Thyroid gland (tissue), 4 donors: ENCODE results near the gene CCDC158. TPM values are rescaled to one million over a fixed set of nuclear protein-coding genes. Genes with fewer than 3 reads are reported as not detected.

ENCODE experiments used
- DNase-seq, 2 donors: peaks; one replicate each; pipeline ENCODE4 v3.0.0-alpha.2; 2019
- H3K27ac ChIP-seq, 3 donors: fragments of 200-600 bp; sonication (generic); 1 replicate in 2 of 3; 2 replicates in 1 of 3; pipeline ENCODE4 v1.5.1; 2016 to 2019; ENCODE audit warnings: mild to moderate bottlenecking in 1 of 3, moderate library complexity in 1 of 3
- H3K27me3 ChIP-seq: fragments of 200-600 bp; sonication (generic); one replicate; pipeline ENCODE4 v1.5.1; 2019
- H3K36me3 ChIP-seq, 2 donors: fragments of 200-600 bp; sonication (generic); one replicate each; pipeline ENCODE4 v1.5.1; 2016 to 2019
- H3K4me1 ChIP-seq, 2 donors: fragments of 200-600 bp; sonication (generic); one replicate each; pipeline ENCODE4 v1.5.1; 2017 to 2019
- H3K4me3 ChIP-seq, 3 donors: fragments of 200-600 bp; sonication (generic); replicated peaks in 1 of 3; 1 replicate in 2 of 3; 2 replicates in 1 of 3; pipeline ENCODE4 v1.5.1; 2016; ENCODE audit warnings: mild to moderate bottlenecking in 1 of 3
- H3K9me3 ChIP-seq: fragments of 200-600 bp; sonication (generic); one replicate; pipeline ENCODE4 v1.5.1; 2017
- CTCF ChIP-seq, 6 experiments: fragments of 200-600 bp in 3 of 6; fragments of 450-650 bp in 3 of 6; sonication (generic) in 3 of 6; IDR thresholded peaks; one replicate each; pipeline ENCODE4 v1.5.1; 2016 to 2019; ENCODE audit warnings: antibody characterized with exemption in 6 of 6, mild to moderate bottlenecking in 2 of 6, inconsistent platforms in 1 of 6, moderate library complexity in 1 of 6
- POLR2A ChIP-seq, 2 donors: fragments of 450-650 bp; IDR thresholded peaks; one replicate each; pipeline ENCODE4 v1.6.1; 2017; ENCODE audit warnings: antibody characterized with exemption in 2 of 2, mild to moderate bottlenecking in 2 of 2, moderate library complexity in 1 of 2
- WGBS, 2 donors: methylation state at CpG; one replicate each; pipeline ENCODE4 v1.1.5; 2017; 5-methylcytosine and 5-hydroxymethylcytosine counted together
- intact Hi-C: fragments of 100-400 bp; cut with DNase I; formaldehyde crosslinking; loops from one replicate; pipeline ENCODE4 v1.15.1; 2023
- total RNA-seq, 4 donors: library from RNA; depleted of rRNA; stranded (reverse); fragments of >200 nt; gene quantifications; one replicate each; pipeline ENCODE4 v1.2.3, GENCODE V29; 2016

CCDC158 gene
- total RNA-seq, 4 donors from 2014 or later, result 2.0 to 5.8 (median 3.5) TPM

GRCh38 chr4:76386566-76387305 lies 34.2 kb downstream of the CCDC158 start:
- 66 to 77% methylated on average over 5 to 6 of the region's 6 CpGs for WGBS, 2 donors
- intact Hi-C loops, result no loop called here
- Histone ChIP-seq H3K27ac (no peak overlapping the region), H3K4me1 (no peaks in the 10 kb centered on the region), H3K36me3 (no peaks in the 10 kb centered on the region), H3K9me3 (no peaks in the 10 kb centered on the region), H3K27me3 (no peaks in the 10 kb centered on the region), H3K4me3 (no peak overlapping the region)
- DNase-seq, result no peak
- TF ChIP-seq CTCF (IDR thresholded peaks at IDR 0.05) (no peak), POLR2A (IDR thresholded peaks at IDR 0.05) (no peak)

GRCh38 chr4:76385974-76386373 lies 35.0 kb downstream of the CCDC158 start:
- H3K9me3 ChIP-seq, result no peaks in the 10 kb centered on the region

DNA sequence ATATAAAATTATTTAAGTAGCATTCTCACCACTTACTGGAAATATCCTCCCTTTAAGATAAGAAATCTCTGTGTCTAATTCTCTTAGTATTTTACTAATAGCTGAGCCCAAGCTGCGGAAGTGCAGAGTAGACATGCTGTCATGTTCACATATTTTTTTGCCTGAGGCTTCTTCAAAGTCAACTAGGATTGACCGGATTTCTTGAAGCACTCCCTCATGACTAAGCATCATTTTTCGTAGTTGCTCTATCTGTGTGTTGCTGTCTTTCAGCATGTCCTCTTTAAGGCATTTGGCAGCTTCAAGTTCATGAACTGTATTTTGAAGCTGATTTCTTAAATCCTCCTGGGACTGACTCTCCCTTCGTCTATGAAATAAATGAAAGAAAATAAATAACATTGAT lies 36.9 kb downstream of the CCDC158 start:
- Histone ChIP-seq H3K27me3 (no peaks in the 10 kb centered on the region), H3K4me1 (no peaks in the 10 kb centered on the region), H3K36me3 (no peaks in the 10 kb centered on the region), H3K27ac (no peak overlapping the region), H3K4me3 (no peak overlapping the region), H3K9me3 (no peaks in the 10 kb centered on the region)
- DNase-seq, result no peak
- WGBS, 2 donors, result 86% methylated on average over 4 of the region's 4 CpGs
- intact Hi-C loops, result no loop called here
- TF ChIP-seq CTCF (IDR thresholded peaks at IDR 0.05) (no peak), POLR2A (IDR thresholded peaks at IDR 0.05) (no peak)

More at GRCh38 chr4:76385974-76386373, 35.0 kb downstream of the CCDC158 start:
- DNase-seq, result no peak
- TF ChIP-seq CTCF (IDR thresholded peaks at IDR 0.05), result no peak
- TF ChIP-seq POLR2A (IDR thresholded peaks at IDR 0.05), result no peak
- Histone ChIP-seq H3K4me1 (no peaks in the 10 kb centered on the region), H3K27me3 (no peaks in the 10 kb centered on the region), H3K27ac (no peak overlapping the region), H3K4me3 (no peak overlapping the region), H3K36me3 (no peaks in the 10 kb centered on the region)
- WGBS, 2 donors, result 91 to 94% methylated on average over 6 of the region's 6 CpGs
- intact Hi-C loops, result no loop called here

- no peak overlapping the region for H3K4me3 ChIP-seq
- H3K36me3 ChIP-seq, result no peaks in the 10 kb centered on the region
- intact Hi-C loops, result no loop called here
- no peaks in the 10 kb centered on the region for H3K4me1 ChIP-seq
- DNase-seq, result no peak
- WGBS, 2 donors, result 94 to 98% methylated on average over 2 of the region's 2 CpGs
- H3K9me3 ChIP-seq, result no peaks in the 10 kb centered on the region
- no peaks in the 10 kb centered on the region for H3K27me3 ChIP-seq
- no peak for TF ChIP-seq CTCF (IDR thresholded peaks at IDR 0.05)
- TF ChIP-seq POLR2A (IDR thresholded peaks at IDR 0.05), result no peak
- H3K27ac ChIP-seq, result no peak overlapping the region
Measured at GRCh38 chr4:76383001-76383400, 37.9 kb downstream of the CCDC158 start.

- WGBS, 2 donors, result 88 to 93% methylated on average over 3 of the region's 3 CpGs
- DNase-seq, result no peak
- Histone ChIP-seq H3K4me3 (no peak overlapping the region), H3K27ac (no peak overlapping the region), H3K36me3 (no peaks in the 10 kb centered on the region), H3K9me3 (no peaks in the 10 kb centered on the region), H3K27me3 (no peaks in the 10 kb centered on the region), H3K4me1 (no peaks in the 10 kb centered on the region)
- intact Hi-C loops, result no loop called here
- TF ChIP-seq CTCF (IDR thresholded peaks at IDR 0.05), result no peak
- no peak for TF ChIP-seq POLR2A (IDR thresholded peaks at IDR 0.05)
Measured at GRCh38 chr4:76381986-76382385, 39.0 kb downstream of the CCDC158 start.
